ENCODE results near the gene SH3BP5.

DNA sequence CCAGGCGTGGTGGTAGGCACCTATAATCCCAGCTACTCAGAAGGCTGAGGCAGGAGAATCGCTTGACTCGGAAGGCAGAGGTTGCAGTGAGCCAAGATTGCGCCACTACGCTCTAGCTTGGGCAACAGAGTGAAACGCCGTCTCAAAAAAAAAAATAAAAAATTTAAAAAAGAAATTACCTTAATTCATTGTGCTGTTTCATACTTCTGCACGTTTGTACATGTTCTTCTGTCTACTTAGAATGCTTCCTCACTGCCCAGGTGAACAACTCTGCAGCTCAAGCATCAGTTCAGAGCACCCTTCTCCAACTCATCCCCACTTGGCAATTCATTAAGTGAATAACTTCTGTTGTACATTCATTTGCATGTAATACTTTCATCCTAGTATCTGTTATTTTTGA, 112.3 kb downstream of the SH3BP5 start:
- TF ChIP-seq, protein P1, sequence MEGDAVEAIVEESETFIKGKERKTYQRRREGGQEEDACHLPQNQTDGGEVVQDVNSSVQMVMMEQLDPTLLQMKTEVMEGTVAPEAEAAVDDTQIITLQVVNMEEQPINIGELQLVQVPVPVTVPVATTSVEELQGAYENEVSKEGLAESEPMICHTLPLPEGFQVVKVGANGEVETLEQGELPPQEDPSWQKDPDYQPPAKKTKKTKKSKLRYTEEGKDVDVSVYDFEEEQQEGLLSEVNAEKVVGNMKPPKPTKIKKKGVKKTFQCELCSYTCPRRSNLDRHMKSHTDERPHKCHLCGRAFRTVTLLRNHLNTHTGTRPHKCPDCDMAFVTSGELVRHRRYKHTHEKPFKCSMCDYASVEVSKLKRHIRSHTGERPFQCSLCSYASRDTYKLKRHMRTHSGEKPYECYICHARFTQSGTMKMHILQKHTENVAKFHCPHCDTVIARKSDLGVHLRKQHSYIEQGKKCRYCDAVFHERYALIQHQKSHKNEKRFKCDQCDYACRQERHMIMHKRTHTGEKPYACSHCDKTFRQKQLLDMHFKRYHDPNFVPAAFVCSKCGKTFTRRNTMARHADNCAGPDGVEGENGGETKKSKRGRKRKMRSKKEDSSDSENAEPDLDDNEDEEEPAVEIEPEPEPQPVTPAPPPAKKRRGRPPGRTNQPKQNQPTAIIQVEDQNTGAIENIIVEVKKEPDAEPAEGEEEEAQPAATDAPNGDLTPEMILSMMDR (IDR thresholded peaks at IDR 0.05), result no peak
- TF ChIP-seq EP300 (IDR thresholded peaks at IDR 0.05), result no peak

Data from tibial nerve (tissue), 4 donors.